Measurements from ENCODE around the gene FOXF1. TPM values are rescaled to one million over a fixed set of nuclear protein-coding genes. Genes with fewer than 3 reads are reported as not detected.
A peak's percentile ranks its signal among the peaks of the same experiment; 100 is the strongest.

FOXF1 gene
- total and polyA plus RNA-seq, 7 experiments from 2014 or later: not detected

DNA sequence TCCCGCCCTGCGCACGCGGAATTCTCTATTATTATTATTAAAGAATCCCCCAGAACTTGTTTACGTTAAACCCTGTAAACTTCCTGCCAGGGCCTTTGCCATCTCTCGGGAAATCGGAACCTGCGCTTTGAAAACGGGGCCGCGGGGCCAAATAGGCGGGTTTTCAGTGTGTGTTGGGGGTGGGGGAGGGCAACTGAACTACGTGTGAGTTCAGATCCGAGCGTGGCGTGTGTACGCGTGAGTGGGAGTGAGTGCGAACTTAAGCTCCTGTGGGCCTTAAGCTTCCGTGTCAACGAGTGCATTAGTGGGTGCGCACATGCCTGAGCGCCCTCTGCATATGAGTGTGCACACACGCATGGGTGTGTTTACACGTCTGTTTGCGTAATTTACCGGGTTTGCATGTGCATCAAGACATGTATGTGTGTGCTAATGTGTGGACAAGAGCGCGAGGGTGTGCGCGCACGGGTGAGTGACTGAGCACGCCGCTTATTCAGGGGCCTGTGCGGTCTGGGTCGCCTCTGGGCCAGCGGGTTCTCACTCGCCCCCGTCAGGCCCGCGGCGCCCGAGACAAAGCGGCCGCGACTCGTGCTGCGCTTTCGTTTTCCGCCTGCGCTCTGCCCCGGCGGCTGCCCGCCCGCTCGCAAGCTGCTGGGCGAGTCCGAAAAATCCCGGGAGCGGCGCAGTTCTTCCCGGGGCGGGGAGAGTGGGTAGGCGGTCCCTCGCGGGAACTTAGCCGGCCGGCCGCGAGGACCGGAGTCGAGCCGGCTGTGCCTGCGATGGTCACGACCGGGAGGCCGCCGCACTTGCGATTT is 1.2 kb upstream of the FOXF1 start:
- no peaks in the 10 kb centered on the region for H3K4me1 ChIP-seq (ENCODE audit: control insufficient read depth in 2 of 2, insufficient read depth in 2 of 2, low read length in 2 of 2)
- intact Hi-C loops (cut with micrococcal nuclease): loop anchor here in 1 of 2 donors (1.0 to 5.0 kb wide), 2 partner anchors 13 to 58 kb away; partner anchors contain the start of gene FOXC2
- peak overlapping the region in 1 of 9 donors; percentile 83 for H3K27ac Mint-ChIP-seq
- peaks cover 0 to 6% (median 0%) of the 10 kb centered on the region in 5 donors for H3K36me3 Mint-ChIP-seq
- no peaks in the 10 kb centered on the region for H3K9me3 ChIP-seq (ENCODE audit: control insufficient read depth in 2 of 3, low read length in 3 of 3)
- ATAC-seq: no peak
- peaks cover 0 to 2% (median 0%) of the 10 kb centered on the region in 11 donors for H3K9me3 Mint-ChIP-seq
- H3K27me3 Mint-ChIP-seq: peaks cover 61 to 75% (median 64%) of the 10 kb centered on the region in 5 donors
- no peak overlapping the region for H3K27ac ChIP-seq (ENCODE audit: low read depth, low read length)
- peak in 1 of 9 donors; percentile 56 for DNase-seq
- peaks cover 6 to 7% of the 10 kb centered on the region in 2 donors for H3K27me3 ChIP-seq (ENCODE audit: control insufficient read depth in 2 of 2, insufficient read depth in 2 of 2, low read length in 2 of 2)
- ChIA-PET POLR2A (no interaction called here), CTCF (interaction anchor here (0.5 kb wide), 1 partner anchor 49 kb away, joined by 3 read pairs; no protein-coding TSS in a partner anchor)
- H3K36me3 ChIP-seq (ENCODE audit: control insufficient read depth in 2 of 3, insufficient read depth in 3 of 3, low read length in 3 of 3): no peaks in the 10 kb centered on the region
- H3K4me3 ChIP-seq (ENCODE audit: low read length): peak overlapping the region; percentile 24
- H3K4me1 Mint-ChIP-seq: peaks cover 11 to 41% (median 38%) of the 10 kb centered on the region in 7 donors
- peak overlapping the region; percentile 74 to 91 (median 84) for H3K4me3 Mint-ChIP-seq

- H3K36me3 Mint-ChIP-seq: peaks cover 0 to 9% (median 0%) of the 10 kb centered on the region in 5 donors
- H3K4me3 ChIP-seq (ENCODE audit: low read length): no peak overlapping the region
- no peaks in the 10 kb centered on the region for H3K36me3 ChIP-seq (ENCODE audit: control insufficient read depth in 2 of 3, insufficient read depth in 3 of 3, low read length in 3 of 3)
- H3K9me3 Mint-ChIP-seq: peaks cover 0 to 2% (median 0%) of the 10 kb centered on the region in 11 donors
- intact Hi-C loops (cut with micrococcal nuclease): loop anchor here in 1 of 2 donors (1.0 to 5.0 kb wide), 2 partner anchors 14 to 57 kb away; partner anchors contain the start of gene FOXC2
- ChIA-PET POLR2A (no interaction called here), CTCF (no interaction called here)
- DNase-seq: no peak
- H3K4me1 Mint-ChIP-seq: peaks cover 11 to 40% (median 35%) of the 10 kb centered on the region in 7 donors
- H3K27me3 Mint-ChIP-seq: peaks cover 61 to 75% (median 64%) of the 10 kb centered on the region in 5 donors
- H3K4me1 ChIP-seq (ENCODE audit: control insufficient read depth in 2 of 2, insufficient read depth in 2 of 2, low read length in 2 of 2): no peaks in the 10 kb centered on the region
- H3K4me3 Mint-ChIP-seq: peak overlapping the region in 6 of 10 donors; percentile 74 to 91 (median 82)
- H3K27me3 ChIP-seq (ENCODE audit: control insufficient read depth in 2 of 2, insufficient read depth in 2 of 2, low read length in 2 of 2): peaks cover 4 to 6% of the 10 kb centered on the region in 2 donors
- no peak overlapping the region for H3K27ac ChIP-seq (ENCODE audit: low read depth, low read length)
- H3K9me3 ChIP-seq (ENCODE audit: control insufficient read depth in 2 of 3, low read length in 3 of 3): no peaks in the 10 kb centered on the region
- ATAC-seq: no peak
- no peak overlapping the region for H3K27ac Mint-ChIP-seq
Observed at GRCh38 chr16:86509759-86510464, 415 bp upstream of the FOXF1 start.

DNA sequence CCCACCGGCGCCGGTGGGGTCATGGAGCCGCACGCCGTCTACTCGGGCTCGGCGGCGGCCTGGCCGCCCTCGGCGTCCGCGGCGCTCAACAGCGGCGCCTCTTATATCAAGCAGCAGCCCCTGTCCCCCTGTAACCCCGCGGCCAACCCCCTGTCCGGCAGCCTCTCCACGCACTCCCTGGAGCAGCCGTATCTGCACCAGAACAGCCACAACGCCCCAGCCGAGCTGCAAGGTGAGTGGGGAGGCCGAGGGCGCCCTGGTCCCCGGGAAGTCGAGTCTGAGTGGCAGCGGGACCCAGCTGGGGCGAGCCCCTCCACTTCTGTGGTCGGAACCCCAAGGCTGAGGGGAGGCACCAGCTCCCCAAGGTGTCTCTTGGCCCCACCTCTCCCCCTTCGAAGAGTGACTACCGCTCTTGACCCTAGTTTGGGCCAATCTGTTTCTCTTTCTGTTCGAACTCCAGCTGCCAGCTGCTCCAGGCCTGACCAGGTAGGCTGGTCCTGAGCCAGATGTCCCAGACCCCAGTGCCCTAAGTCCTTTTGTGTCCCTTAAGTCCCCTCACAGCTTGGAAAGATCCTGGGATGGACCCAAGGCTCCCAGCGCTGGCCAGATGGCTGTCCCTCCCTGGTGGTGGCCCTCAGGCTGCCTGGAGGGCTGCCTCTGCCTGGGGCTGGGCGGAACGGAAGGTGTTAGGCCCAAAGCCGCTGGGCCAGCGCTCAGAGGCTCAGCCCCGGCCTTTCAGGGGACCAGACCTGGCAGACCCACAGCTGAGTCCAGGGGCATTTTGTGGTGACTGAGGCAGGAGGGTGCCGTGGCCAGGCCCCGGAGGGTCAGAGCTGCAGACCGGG is 1.2 kb downstream of the FOXF1 start:
- Mint-ChIP-seq H3K36me3 (peaks cover 0 to 10% (median 0%) of the 10 kb centered on the region in 5 donors), H3K27ac (peak overlapping the region in 1 of 9 donors; percentile 81), H3K27me3 (peaks cover 54 to 74% (median 57%) of the 10 kb centered on the region in 5 donors), H3K4me3 (peak overlapping the region in 7 of 10 donors; percentile 18 to 80 (median 60)), H3K9me3 (peaks cover 0 to 2% (median 0%) of the 10 kb centered on the region in 11 donors), H3K4me1 (peaks cover 8 to 28% (median 24%) of the 10 kb centered on the region in 7 donors)
- H3K27ac ChIP-seq (ENCODE audit: low read depth, low read length): no peak overlapping the region
- ATAC-seq: no peak
- H3K9me3 ChIP-seq (ENCODE audit: control insufficient read depth in 2 of 3, low read length in 3 of 3): no peaks in the 10 kb centered on the region
- intact Hi-C loops (cut with micrococcal nuclease): no loop called here
- ChIA-PET POLR2A (no interaction called here), CTCF (no interaction called here)
- no peak overlapping the region for H3K4me3 ChIP-seq (ENCODE audit: low read length)
- peaks cover 4 to 6% of the 10 kb centered on the region in 2 donors for H3K27me3 ChIP-seq (ENCODE audit: control insufficient read depth in 2 of 2, insufficient read depth in 2 of 2, low read length in 2 of 2)
- no peaks in the 10 kb centered on the region for H3K4me1 ChIP-seq (ENCODE audit: control insufficient read depth in 2 of 2, insufficient read depth in 2 of 2, low read length in 2 of 2)
- no peaks in the 10 kb centered on the region for H3K36me3 ChIP-seq (ENCODE audit: control insufficient read depth in 2 of 3, insufficient read depth in 3 of 3, low read length in 3 of 3)
- DNase-seq: no peak

- Mint-ChIP-seq H3K27ac (no peak overlapping the region), H3K36me3 (peaks cover 0 to 9% (median 0%) of the 10 kb centered on the region in 5 donors), H3K4me1 (peaks cover 5 to 22% (median 18%) of the 10 kb centered on the region in 7 donors), H3K27me3 (peaks cover 52 to 72% (median 55%) of the 10 kb centered on the region in 5 donors), H3K9me3 (no peaks in the 10 kb centered on the region), H3K4me3 (peak overlapping the region in 1 of 10 donors; percentile 40)
- ChIA-PET CTCF (no interaction called here), POLR2A (no interaction called here)
- H3K4me3 ChIP-seq (ENCODE audit: low read length): no peak overlapping the region
- no peaks in the 10 kb centered on the region for H3K4me1 ChIP-seq (ENCODE audit: control insufficient read depth in 2 of 2, insufficient read depth in 2 of 2, low read length in 2 of 2)
- intact Hi-C loops (cut with micrococcal nuclease): no loop called here
- H3K36me3 ChIP-seq (ENCODE audit: control insufficient read depth in 2 of 3, insufficient read depth in 3 of 3, low read length in 3 of 3): no peaks in the 10 kb centered on the region
- DNase-seq (no peak), ATAC-seq (no peak)
- H3K27ac ChIP-seq (ENCODE audit: low read depth, low read length): no peak overlapping the region
- peaks cover 0 to 4% of the 10 kb centered on the region in 2 donors for H3K27me3 ChIP-seq (ENCODE audit: control insufficient read depth in 2 of 2, insufficient read depth in 2 of 2, low read length in 2 of 2)
- no peaks in the 10 kb centered on the region for H3K9me3 ChIP-seq (ENCODE audit: control insufficient read depth in 2 of 3, low read length in 3 of 3)
Observed at GRCh38 chr16:86512301-86512859, 2.1 kb downstream of the FOXF1 start.

DNA sequence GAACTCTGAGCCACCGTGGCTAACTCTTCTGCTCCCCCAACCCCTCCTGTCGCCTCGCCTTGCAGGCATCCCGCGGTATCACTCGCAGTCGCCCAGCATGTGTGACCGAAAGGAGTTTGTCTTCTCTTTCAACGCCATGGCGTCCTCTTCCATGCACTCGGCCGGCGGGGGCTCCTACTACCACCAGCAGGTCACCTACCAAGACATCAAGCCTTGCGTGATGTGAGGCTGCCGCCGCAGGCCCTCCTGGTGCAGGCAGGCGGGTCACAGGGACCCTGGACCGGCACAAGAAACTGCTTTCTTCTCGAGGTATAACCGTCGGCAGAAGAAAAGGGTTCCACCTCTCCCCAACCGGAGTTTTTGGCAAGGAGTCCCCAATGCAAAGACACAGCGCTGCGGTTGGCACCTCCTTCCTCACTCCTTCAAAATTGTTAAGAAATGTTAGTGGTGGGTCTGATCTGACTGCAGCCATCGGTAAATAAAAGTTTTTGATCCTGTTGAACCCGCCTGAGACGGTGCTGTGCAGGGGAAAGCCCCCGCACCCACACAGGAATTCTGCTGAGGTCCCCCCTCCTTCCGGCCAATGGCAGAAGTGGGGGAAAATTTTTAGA is 2.6 kb downstream of the FOXF1 start:
- Mint-ChIP-seq H3K27me3 (peaks cover 49 to 72% (median 55%) of the 10 kb centered on the region in 5 donors), H3K36me3 (peaks cover 0 to 4% (median 0%) of the 10 kb centered on the region in 5 donors), H3K4me3 (peak overlapping the region in 2 of 10 donors; percentile 13 to 40), H3K9me3 (no peaks in the 10 kb centered on the region), H3K27ac (peak overlapping the region in 1 of 9 donors; percentile 52), H3K4me1 (peaks cover under 1 to 16% (median 13%) of the 10 kb centered on the region in 7 donors)
- no peaks in the 10 kb centered on the region for H3K4me1 ChIP-seq (ENCODE audit: control insufficient read depth in 2 of 2, insufficient read depth in 2 of 2, low read length in 2 of 2)
- intact Hi-C loops (cut with micrococcal nuclease): no loop called here
- ATAC-seq (no peak), DNase-seq (no peak)
- no peak overlapping the region for H3K27ac ChIP-seq (ENCODE audit: low read depth, low read length)
- H3K4me3 ChIP-seq (ENCODE audit: low read length): no peak overlapping the region
- H3K9me3 ChIP-seq (ENCODE audit: control insufficient read depth in 2 of 3, low read length in 3 of 3): no peaks in the 10 kb centered on the region
- POLR2A ChIA-PET: no interaction called here
- CTCF ChIA-PET: no interaction called here
- H3K36me3 ChIP-seq (ENCODE audit: control insufficient read depth in 2 of 3, insufficient read depth in 3 of 3, low read length in 3 of 3): no peaks in the 10 kb centered on the region
- H3K27me3 ChIP-seq (ENCODE audit: control insufficient read depth in 2 of 2, insufficient read depth in 2 of 2, low read length in 2 of 2): peaks cover 0 to 4% of the 10 kb centered on the region in 2 donors

All from naive thymus-derived CD4-positive, alpha-beta T cell (primary cell).